RPMI7951 (cell line): ENCODE results near the gene SLC35D1. TPM values are rescaled to one million over a fixed set of nuclear protein-coding genes. Genes with fewer than 3 reads are reported as not detected.
"Not testable (repeated sequence)": the region's sequence is repeated elsewhere in the genome, so short reads cannot be mapped to it uniquely, and the experiment has no call there.

Source experiments
- DNase-seq: peaks from one replicate; pipeline ENCODE4 v3.0.0-alpha.2; 2012; ENCODE audit warnings: low read depth
- total RNA-seq: library from RNA; depleted of rRNA; stranded (reverse); fragments of >200 nt; shearing (Covaris generic); gene quantifications from 2 replicates; pipeline ENCODE4 v1.2.3, GENCODE V29; 2014; rRNA removed

SLC35D1 gene
- total RNA-seq, 1 experiment from 2014 or later, result 12.9 TPM

- DNase-seq, result no peak
Measured at GRCh38 chr1:66985835-66986234, 68.1 kb downstream of the SLC35D1 start.

- DNase-seq, result no peak
Measured at GRCh38 chr1:66984491-66984890, 69.5 kb downstream of the SLC35D1 start.

- DNase-seq, result no peak
Measured at GRCh38 chr1:66982561-66983260, 71.2 kb downstream of the SLC35D1 start.

- peak; percentile 62 for DNase-seq
Measured at GRCh38 chr1:66981679-66982078, 72.3 kb downstream of the SLC35D1 start.

GRCh38 chr1:66980745-66981367 lies 73.1 kb downstream of the SLC35D1 start:
- peak; percentile 30 for DNase-seq

GRCh38 chr1:66979621-66980020 lies 74.3 kb downstream of the SLC35D1 start:
- DNase-seq, result not testable (repeated sequence)

- DNase-seq, result no peak
Measured at GRCh38 chr1:66978201-66978600, 75.7 kb downstream of the SLC35D1 start.

GRCh38 chr1:66968574-66968973 lies 85.4 kb downstream of the SLC35D1 start:
- DNase-seq, result no peak

- DNase-seq, result not testable (repeated sequence)
Measured at GRCh38 chr1:66966188-66966873, 87.6 kb downstream of the SLC35D1 start.

- DNase-seq, result no peak
Measured at GRCh38 chr1:66957938-66958337, 96.0 kb downstream of the SLC35D1 start.

- no peak for DNase-seq
Measured at GRCh38 chr1:66954208-66954607, 99.7 kb downstream of the SLC35D1 start.

GRCh38 chr1:66951513-66951912 lies 102.4 kb downstream of the SLC35D1 start:
- no peak for DNase-seq

Other genes with a start within 250 kb of the SLC35D1 start
- gene DNAI4, start 129.3 kb downstream of the SLC35D1 start, total RNA-seq, result 4.7 and 6.6 TPM in 2 replicates
- gene MIER1, start 129.2 kb downstream of the SLC35D1 start, total RNA-seq, result 31.7 and 41.2 TPM in 2 replicates
- not detected in 2 replicates for gene C1orf141, start 80.8 kb upstream of the SLC35D1 start, total RNA-seq
- gene IL23R, start 112.3 kb upstream of the SLC35D1 start, total RNA-seq, result not detected in 2 replicates